Natural killer cell (primary cell): ENCODE results near the gene SYCE3. TPM values are rescaled to one million over a fixed set of nuclear protein-coding genes. Genes with fewer than 3 reads are reported as not detected.

Source experiments
- ATAC-seq, 3 donors: fragments of 150-1000 bp in 2 of 3; fragments of 200-7000 bp in 1 of 3; cut with Tn5 transposase; 1 replicate in 1 of 3; 2 replicates in 2 of 3; pipeline ENCODE4 v1.10.0; 2021; ENCODE audit warnings: mild to moderate bottlenecking in 2 of 3, moderate library complexity in 2 of 3
- DNase-seq, 2 donors: peaks; one replicate each; pipeline versions ENCODE4 v3.0.0 to v3.0.0-alpha.2; 2013 to 2021; ENCODE audit warnings: mixed read lengths in 1 of 2
- H3K27ac ChIP-seq: one replicate; pipeline ENCODE4 v1.5.1; 2013; ENCODE audit warnings: mild to moderate bottlenecking, low read length
- H3K27me3 ChIP-seq: one replicate; pipeline ENCODE4 v1.6.1; 2013; ENCODE audit warnings: low read length; ENCODE audit not compliant: control insufficient read depth, insufficient read depth
- H3K36me3 ChIP-seq: one replicate; pipeline ENCODE4 v1.6.1; 2013; ENCODE audit warnings: low read length; ENCODE audit not compliant: control insufficient read depth, insufficient read depth
- H3K4me1 ChIP-seq: one replicate; pipeline ENCODE4 v1.6.1; 2013; ENCODE audit warnings: low read length; ENCODE audit not compliant: control insufficient read depth, insufficient read depth
- H3K4me3 ChIP-seq: one replicate; pipeline ENCODE4 v1.5.1; 2013; ENCODE audit warnings: low read length
- H3K9me3 ChIP-seq: one replicate; pipeline ENCODE4 v1.6.1; 2013; ENCODE audit warnings: low read length; ENCODE audit not compliant: control insufficient read depth, insufficient read depth
- H3K27ac Mint-ChIP-seq, 2 donors: one replicate each; pipeline ENCODE4 v1.8.0; 2022; ENCODE audit warnings: mild to moderate bottlenecking in 2 of 2, mixed read lengths in 2 of 2, moderate library complexity in 1 of 2
- H3K27me3 Mint-ChIP-seq, 2 donors: one replicate each; pipeline ENCODE4 v1.8.0; 2022; ENCODE audit warnings: low read depth in 2 of 2, mixed read lengths in 2 of 2
- H3K36me3 Mint-ChIP-seq: one replicate; pipeline ENCODE4 v1.8.0; 2022; ENCODE audit warnings: mixed read lengths
- H3K4me1 Mint-ChIP-seq, 2 donors: one replicate each; pipeline ENCODE4 v1.8.0; 2022; ENCODE audit warnings: mixed read lengths in 2 of 2
- H3K4me3 Mint-ChIP-seq: one replicate; pipeline ENCODE4 v1.8.0; 2022; ENCODE audit warnings: mild to moderate bottlenecking, moderate library complexity, mixed read lengths
- H3K9me3 Mint-ChIP-seq, 2 donors: one replicate each; pipeline ENCODE4 v1.8.0; 2022; ENCODE audit warnings: mixed read lengths in 2 of 2
- CTCF ChIP-seq: fragments of 200-600 bp; IDR thresholded peaks from one replicate; pipeline ENCODE4 v1.8.0; 2022; ENCODE audit warnings: antibody characterized with exemption
- WGBS: methylation state at CpG from one replicate; pipeline ENCODE4 v1.1.7; 2013; ENCODE audit warnings: missing lambda C conversion rate; ENCODE audit not compliant: insufficient coverage; 5-methylcytosine and 5-hydroxymethylcytosine counted together
- intact Hi-C: fragments of 100-400 bp; cut with micrococcal nuclease; formaldehyde crosslinking; loops from one replicate; pipeline ENCODE4 v1.14.2; 2022
- total RNA-seq, 4 donors: library from RNA; stranded (reverse); fragments of 120-200 nt in 1 of 4; gene quantifications; one replicate each; pipeline versions ENCODE4 v1.2.3 to v1.2.4, GENCODE V29; 2013 to 2022

The SYCE3 gene
- total RNA-seq, 3 donors from 2014 or later (not counting 1 experiment from before 2014, with no cell fraction given): not detected

GRCh38 chr22:50576806-50577696 is 14.3 kb upstream of the SYCE3 start:
- Mint-ChIP-seq H3K4me3 (no peak overlapping the region), H3K36me3 (no peaks in the 10 kb centered on the region), H3K4me1 (peaks cover 0 to 19% of the 10 kb centered on the region in 2 donors), H3K9me3 (no peaks in the 10 kb centered on the region), H3K27ac (no peak overlapping the region), H3K27me3 (no peaks in the 10 kb centered on the region)
- intact Hi-C loops: no loop called here
- H3K27ac ChIP-seq: no peak overlapping the region
- peaks cover 32% of the 10 kb centered on the region for H3K4me1 ChIP-seq
- ATAC-seq (no peak), DNase-seq (no peak)
- no peaks in the 10 kb centered on the region for H3K9me3 ChIP-seq
- TF ChIP-seq CTCF: no peak
- no peak overlapping the region for H3K4me3 ChIP-seq
- peaks cover 2% of the 10 kb centered on the region for H3K36me3 ChIP-seq
- WGBS: 81% methylated on average over 18 of the region's 18 CpGs
- no peaks in the 10 kb centered on the region for H3K27me3 ChIP-seq

GRCh38 chr22:50576070-50576469 is 13.4 kb upstream of the SYCE3 start:
- intact Hi-C loops: no loop called here
- WGBS: 95% methylated on average over 4 of the region's 5 CpGs
- Histone ChIP-seq H3K9me3 (no peaks in the 10 kb centered on the region), H3K27me3 (no peaks in the 10 kb centered on the region), H3K4me1 (peaks cover 22% of the 10 kb centered on the region), H3K27ac (no peak overlapping the region), H3K36me3 (peaks cover 6% of the 10 kb centered on the region), H3K4me3 (no peak overlapping the region)
- ATAC-seq: no peak
- Mint-ChIP-seq H3K27me3 (no peaks in the 10 kb centered on the region), H3K9me3 (no peaks in the 10 kb centered on the region), H3K4me1 (peaks cover 0 to 13% of the 10 kb centered on the region in 2 donors), H3K4me3 (no peak overlapping the region), H3K36me3 (no peaks in the 10 kb centered on the region), H3K27ac (no peak overlapping the region)
- DNase-seq: no peak
- no peak for TF ChIP-seq CTCF

GRCh38 chr22:50575426-50575941 is 12.8 kb upstream of the SYCE3 start:
- Histone ChIP-seq H3K4me3 (no peak overlapping the region), H3K9me3 (no peaks in the 10 kb centered on the region), H3K27ac (no peak overlapping the region), H3K36me3 (peaks cover 8% of the 10 kb centered on the region), H3K4me1 (peaks cover 21% of the 10 kb centered on the region), H3K27me3 (no peaks in the 10 kb centered on the region)
- Mint-ChIP-seq H3K4me1 (peaks cover 0 to 13% of the 10 kb centered on the region in 2 donors), H3K4me3 (no peak overlapping the region), H3K27ac (no peak overlapping the region), H3K27me3 (no peaks in the 10 kb centered on the region), H3K9me3 (no peaks in the 10 kb centered on the region), H3K36me3 (no peaks in the 10 kb centered on the region)
- intact Hi-C loops: no loop called here
- ATAC-seq: no peak
- TF ChIP-seq CTCF: no peak
- no peak for DNase-seq
- WGBS: 96% methylated on average over 8 of the region's 8 CpGs
